Glomerular endothelial cell (primary cell): ENCODE data around the gene ANKFN1. TPM values are rescaled to one million over a fixed set of nuclear protein-coding genes. Genes with fewer than 3 reads are reported as not detected.
"Not testable (repeated sequence)": the region's sequence is repeated elsewhere in the genome, so short reads cannot be mapped to it uniquely, and the experiment has no call there.

ENCODE experiments used
- DNase-seq: peaks from one replicate; pipeline ENCODE4 v3.0.0-alpha.2; 2011; ENCODE audit warnings: low read depth, low spot score; ENCODE audit errors: extremely low read depth
- total RNA-seq: library from RNA; depleted of rRNA; stranded (reverse); fragments of >200 nt; gene quantifications from 2 replicates; pipeline ENCODE4 v1.2.3, GENCODE V29; 2015

ANKFN1 gene
- total RNA-seq, 1 donor from 2014 or later: not detected

DNA sequence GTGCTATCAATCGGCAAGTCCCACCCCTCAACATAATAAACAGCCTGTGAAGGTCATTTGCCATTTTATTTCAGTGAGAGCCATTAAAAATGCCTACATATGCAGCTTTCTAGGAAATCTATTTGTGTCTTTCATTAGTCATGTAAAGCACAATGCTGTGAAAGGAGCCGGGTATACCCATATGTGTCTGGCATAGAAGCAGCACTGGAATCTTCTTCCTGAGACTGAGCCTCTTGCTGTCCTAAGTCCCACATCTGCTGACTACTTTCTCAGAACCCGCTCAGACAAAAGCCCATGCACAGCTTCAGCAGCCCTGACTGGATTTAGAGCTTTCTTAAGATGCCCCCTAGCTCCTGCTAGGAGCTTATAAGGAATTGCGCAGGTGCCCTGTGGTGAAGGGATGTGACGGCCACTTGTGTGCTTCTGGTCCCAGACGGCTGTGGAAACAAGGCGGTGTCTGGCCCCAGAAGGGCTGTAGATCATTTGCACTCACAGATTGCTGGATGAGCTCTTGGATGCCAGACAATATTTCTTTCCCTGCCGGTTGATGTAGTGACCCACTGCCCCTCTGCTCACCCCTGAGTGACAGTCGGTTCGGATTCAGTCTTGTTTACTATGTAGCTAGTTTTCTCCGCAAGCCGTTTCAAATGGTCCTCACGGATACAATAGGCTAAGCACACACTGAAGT lies 172.2 kb downstream of the ANKFN1 start:
- no peak for DNase-seq

DNA sequence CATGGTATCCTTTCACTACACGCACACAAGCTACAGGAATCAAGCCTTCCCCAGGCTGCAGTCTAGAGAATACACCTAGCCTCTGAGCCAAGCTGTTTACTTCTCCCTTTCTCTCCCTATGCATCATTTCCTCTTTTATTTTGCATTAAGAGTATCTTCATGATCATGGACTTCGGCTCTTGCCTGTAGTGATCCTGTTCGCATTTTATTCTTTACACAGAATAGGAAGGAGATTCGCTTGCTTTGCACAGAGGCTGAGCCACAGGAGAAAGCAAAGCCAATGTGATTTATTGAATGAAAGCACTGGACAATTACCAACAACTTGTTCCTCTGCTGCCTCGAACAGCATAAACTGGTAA lies 172.7 kb downstream of the ANKFN1 start:
- DNase-seq: no peak

DNA sequence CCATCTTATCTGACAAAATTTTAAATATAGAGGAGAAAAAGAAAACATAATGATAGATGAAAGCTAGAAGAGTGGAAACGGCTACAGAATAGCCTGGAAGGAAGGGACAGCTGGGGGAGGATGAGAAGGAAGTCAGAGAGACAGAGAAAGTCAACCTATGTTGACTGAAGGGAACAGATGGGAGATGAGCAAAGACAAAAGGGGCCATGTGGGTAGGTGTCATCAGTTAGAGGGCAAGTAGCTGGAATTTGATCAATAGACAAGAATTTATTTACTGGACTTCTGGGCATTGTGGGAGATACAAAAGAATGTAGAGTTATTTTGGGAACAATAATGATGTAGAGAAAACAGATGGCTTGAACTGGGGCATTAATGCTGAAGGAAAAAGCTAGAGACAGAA lies 194.4 kb downstream of the ANKFN1 start:
- DNase-seq: no peak

DNA sequence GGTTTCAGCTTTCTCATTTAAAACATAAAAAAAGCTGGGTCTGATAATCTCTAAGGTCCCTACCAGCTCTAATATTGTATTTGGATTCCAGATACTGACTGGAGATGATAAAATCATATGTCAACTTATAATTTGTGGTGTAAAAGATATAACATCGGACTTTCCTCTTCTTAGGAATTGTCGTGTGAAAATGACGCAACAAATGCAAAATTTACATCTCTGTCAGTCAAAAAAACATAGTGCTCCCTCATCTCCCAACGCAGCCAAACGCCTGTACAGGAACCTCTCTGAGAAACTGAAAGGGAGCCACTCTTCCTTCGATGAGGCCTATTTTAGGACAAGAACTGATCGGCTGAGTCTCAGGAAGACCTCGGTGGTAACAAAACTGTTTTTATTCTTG lies 197.3 kb downstream of the ANKFN1 start:
- DNase-seq: no peak

DNA sequence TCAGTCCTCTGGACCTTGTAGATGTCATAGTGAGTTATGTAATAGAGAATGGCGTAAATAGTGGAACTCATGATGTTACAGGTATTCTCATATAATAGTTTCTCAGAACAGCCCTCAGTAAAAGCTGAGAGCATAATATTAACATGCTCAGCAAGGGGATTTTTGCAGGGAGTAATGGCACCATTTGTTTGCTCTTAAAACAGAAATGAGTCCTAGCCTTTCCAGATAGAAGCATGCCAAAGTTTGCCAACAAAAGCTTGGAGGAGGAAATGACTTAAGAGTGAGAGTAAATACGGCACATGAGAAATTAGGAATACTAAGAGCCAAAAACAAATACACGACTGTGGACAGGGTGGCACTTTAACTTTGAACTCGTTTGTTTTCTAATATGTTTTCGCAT lies 198.4 kb downstream of the ANKFN1 start:
- DNase-seq: no peak

DNA sequence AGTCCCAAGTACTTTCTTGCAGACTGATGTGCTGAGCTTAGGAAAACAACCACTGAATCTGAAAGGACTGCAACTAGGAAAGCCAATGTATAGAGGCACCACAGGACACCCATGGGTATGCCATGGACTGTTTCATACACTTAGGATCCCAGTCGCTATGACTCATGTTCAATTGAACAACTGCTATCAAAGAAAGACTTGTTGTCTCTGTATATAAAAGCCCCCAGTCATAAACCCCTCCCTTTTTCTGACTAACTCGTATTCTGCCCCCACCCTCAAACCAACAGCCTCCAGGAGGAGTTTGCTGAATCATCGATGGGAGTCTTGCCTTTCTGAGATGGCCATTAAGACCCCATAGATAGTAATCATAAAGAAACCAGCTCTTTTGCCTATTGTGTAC lies 205.4 kb downstream of the ANKFN1 start:
- no peak for DNase-seq

DNA sequence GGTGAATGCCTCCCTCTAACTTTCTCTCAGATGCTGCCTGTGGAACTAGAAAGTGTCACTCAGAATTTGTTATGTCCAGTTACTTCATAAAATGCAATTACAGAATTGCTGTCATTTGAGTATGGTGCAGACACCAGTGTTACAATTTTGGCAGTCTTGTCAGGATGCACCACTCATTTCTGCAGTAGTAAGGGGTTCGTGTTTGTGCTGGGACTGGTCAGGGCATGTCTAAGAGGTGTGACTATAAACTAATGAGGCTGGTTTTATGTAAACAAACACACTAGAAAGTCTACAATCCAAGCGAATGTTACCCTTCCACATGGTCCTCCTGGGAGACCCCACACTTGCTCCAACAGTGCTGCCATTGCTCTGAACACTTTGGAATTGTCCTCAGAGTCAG lies 206.2 kb downstream of the ANKFN1 start:
- DNase-seq: no peak

DNA sequence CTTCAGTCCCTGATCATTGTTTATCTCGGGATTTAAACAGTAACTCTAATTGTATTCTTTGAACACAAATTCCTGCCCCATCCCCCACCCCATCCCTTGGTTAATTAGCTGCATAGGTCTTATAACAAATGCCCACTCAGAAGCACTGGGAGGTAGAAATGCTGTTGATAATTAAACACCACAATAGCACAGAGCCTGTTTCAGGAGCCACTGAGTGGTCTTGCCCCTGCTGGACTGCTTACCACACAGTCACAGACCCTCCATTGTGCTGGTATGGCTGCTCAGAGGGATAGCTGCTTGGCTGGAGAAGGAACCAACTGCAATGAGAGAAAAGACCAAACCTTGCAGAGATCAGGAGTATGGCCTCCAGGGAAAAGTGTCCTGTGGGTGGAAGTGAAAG lies 214.1 kb downstream of the ANKFN1 start:
- no peak for DNase-seq

DNA sequence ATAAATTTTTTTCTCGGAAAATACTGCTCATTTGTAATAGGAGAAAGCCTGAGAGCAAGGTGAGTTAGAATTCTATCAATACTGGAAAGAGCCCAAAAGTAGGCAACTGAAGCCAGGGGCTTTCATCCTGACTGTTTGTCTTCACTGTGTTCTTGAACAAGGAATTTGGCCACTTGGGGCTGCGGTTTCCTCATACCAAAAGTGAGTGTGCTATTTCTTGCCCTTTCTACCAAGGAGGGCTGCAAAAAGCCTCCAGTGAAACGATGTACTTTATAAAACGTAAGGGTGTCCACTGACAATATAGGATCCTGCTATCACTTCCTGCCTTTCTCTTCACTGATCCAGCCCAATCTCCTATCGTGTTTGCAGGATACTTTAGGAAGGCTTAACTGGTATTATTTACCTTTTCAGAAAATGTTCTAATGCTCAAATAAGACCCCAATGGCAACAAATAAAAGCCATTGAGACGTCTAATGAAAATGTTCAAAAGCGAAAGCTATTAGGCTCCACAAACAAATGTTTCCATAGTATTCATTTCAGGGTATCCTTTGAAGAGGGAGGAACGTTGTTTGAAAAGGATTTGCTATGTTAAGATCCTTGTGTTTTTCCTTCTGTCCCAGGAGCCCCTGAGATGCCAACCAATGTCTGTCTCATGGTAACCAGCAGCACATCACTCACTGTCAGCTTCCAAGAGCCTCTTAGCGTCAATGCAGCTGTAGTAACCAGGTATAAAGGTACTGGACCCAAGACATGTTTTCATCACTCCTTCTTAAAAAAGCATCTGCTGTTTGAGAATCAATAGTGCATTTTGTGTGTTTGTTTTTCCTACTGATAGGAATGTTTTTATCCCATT lies 220.9 kb downstream of the ANKFN1 start:
- DNase-seq: no peak

DNA sequence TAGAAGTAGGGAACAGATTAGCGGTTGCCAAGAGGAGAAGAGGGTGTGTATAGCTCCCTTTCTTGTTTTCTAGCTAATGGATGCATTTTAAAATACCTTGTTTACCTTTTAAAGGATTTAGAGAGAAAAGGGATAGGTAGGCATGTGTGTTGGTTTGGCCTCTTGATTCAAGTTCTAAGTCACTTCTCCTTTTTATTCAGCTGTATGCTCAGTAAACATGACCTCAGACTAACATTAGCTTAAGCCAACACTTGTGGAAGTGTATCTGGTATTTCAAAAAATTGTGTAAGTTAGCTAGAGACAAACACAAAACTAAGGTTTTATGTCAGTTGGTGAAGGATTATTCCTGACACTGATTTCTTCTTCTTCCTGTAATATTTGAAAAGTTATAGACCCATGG lies 236.1 kb downstream of the ANKFN1 start:
- DNase-seq: no peak

DNA sequence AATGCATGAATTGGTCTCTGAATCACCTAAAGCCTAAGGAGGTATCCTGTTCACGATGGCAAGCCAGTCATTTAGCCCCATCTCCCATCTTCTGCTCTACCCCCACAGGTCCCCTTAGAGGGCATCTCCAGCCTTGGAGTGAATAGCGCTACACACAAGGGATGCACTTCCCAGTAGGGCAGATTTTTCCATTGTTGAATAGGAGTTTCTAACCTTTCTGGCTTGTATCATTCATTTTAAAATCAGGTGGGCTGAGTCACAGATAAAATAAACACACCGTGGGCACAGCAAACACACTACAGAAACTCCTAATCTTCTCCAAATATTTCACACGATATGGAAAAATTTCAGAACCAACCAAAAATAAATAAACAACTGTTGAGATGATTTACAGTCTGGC lies 239.0 kb downstream of the ANKFN1 start:
- DNase-seq: no peak

DNA sequence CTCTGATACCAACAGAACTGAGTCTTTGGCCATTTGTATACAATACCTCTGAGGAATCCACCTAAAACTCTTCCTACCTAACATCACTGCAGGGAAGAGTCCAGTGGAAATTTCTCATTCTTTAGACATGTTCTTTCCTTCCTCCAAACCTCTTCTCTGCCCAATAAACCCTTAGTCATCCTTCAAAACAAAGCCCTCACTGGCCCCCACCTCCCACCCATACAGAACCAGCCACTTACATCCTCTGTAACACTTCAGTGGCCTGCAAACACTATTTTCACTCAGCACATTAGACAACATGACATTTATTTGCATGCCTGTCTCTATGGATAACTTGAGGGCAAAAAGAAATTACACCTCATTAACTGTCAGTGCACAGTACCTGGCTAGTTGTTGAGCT lies 239.9 kb downstream of the ANKFN1 start:
- no peak for DNase-seq

DNA sequence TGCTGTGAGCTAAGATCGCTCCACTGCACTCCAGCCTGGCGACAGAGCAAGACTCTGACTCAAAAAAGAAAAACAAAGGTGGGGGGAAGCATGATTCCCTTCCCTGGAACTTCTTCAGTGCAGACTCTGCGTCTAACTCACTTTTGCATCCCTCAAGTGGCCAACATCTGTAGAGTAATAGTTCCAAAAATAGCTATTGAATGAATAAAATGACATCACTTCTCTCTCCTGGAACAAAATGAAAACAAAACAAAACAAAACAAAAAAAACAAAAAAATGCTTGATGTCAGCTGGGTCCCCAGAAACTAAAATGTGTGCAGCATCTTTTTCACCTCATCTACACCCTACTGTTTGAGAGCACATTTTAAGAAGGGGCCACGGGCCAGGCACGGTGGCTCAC lies 242.5 kb downstream of the ANKFN1 start:
- no peak for DNase-seq

DNA sequence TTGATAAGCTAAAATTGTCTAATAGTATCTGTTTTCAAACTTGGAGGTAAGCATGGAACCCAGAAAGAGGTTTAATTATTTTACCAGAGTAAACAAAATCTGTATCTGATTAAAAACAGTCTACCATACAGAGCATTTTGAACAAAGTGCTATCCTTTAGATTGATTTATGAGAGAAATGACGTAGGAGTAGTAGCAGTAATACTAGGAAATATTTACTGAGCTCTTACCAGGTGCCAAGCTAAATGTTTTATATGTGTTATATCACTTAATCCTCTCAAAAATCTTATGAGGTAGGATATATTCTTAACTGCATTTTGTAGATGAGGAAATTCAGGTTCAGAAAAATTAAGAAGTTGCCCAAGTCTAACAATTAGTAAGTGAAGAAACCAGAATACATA lies 253.8 kb downstream of the ANKFN1 start:
- no peak for DNase-seq

DNA sequence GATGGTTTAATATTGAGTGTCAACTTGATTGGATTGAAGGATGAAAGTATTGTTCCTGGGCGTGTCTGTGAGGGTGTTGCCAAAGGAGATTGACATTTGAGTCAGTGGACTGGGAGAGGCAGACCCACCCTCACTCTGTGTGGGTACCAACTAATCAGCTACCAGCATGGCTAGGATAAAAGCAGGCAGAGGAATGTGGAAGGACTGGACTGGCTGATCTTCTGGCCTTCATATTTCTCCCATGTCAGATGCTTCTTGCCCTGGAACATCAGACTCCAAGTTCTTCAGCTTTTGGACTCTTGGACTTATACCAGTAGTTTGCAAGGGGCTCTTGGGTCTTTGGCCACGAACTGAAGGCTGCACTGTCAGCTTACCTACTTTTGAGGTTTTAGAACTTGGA lies 259.1 kb downstream of the ANKFN1 start:
- not testable (repeated sequence) for DNase-seq

DNA sequence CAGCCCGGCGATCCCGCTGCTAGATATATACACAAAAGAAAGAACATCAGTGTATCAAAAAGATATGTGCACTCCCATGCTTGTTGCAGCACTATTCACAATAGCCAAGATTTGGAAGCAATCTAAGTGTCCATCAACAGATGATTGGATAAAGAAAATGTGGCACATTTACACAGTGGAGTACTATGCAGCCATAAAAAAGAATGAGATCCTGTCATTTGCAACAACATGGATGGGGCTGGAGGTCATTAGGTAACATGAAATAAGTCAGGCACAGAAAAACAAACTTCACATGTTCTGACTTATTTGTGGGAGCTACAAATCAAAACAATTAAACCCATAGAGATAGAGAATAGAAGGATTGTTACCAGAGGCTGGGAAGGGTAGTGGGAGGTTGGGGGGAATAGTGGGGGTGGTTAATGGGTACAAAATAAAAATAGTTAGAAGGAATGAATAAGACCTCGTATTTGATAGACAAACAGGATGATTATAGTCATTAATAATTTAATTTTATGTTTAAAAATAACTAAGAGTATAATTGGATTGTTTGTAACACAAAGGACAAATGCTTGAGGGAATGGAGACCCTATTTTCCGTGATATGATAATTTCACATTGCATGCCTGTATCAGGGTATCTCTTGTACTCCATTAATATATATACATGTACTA lies 263.5 kb downstream of the ANKFN1 start:
- no peak for DNase-seq

DNA sequence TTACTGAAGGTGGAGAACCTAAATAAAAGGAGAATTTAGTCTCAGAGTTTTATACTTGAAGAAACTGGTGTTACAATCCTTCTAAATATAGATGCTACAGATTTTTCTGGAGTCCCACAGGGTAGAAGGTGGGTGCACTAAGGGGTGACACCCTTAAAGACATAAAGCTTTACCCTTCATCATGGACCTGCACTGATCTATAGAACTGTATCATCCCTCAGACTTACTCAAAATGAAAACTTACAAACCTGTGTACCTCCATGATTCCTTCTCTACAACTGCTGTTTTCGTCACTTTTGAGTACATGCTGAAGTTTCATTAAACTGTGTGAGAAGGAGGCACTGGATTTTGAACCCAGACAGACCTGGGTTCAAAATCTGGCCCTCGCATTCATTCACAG lies 270.7 kb downstream of the ANKFN1 start:
- DNase-seq: no peak

DNA sequence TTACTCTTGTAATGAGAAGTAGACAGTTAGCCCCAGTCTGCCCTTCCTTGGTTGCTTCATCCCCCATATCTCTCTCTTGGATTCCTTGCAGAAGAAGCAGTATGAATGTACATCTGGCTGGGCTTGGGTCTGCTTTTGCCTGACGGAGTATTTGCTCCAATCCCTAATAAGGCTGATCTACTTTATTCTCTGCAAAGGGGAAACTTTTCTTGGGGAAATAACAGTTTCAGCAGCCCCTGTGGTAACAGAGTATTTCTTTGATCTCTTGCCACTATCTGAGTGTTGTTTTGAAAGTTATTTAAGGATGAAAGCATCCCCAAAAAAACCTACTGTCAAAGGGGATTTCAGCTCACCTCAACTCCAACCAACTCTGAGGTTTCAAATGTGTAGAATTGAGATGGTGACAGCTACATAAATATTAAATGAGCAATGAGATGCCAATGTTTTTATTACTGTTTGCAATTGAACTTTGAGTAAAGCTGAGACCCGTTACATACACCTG lies 271.3 kb downstream of the ANKFN1 start:
- DNase-seq: no peak

DNA sequence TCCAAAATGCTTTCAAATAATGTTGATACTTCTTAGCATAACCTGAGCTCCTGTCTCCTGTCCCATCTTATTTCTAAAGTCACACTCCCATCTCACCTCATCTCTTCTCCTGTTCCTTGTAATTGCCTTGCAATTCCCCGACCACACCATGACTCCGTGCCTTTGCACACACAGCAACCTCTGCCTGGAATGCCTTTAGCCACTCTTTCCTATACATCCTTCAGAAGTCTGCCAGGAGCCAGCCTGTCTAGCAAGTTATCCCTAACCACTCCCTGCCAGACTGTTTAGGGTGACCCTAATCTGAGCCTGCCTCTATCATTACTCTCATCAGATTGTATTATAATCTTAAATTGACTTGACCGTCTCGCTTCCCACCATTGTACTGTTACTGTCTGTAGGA lies 272.2 kb downstream of the ANKFN1 start:
- no peak for DNase-seq

DNA sequence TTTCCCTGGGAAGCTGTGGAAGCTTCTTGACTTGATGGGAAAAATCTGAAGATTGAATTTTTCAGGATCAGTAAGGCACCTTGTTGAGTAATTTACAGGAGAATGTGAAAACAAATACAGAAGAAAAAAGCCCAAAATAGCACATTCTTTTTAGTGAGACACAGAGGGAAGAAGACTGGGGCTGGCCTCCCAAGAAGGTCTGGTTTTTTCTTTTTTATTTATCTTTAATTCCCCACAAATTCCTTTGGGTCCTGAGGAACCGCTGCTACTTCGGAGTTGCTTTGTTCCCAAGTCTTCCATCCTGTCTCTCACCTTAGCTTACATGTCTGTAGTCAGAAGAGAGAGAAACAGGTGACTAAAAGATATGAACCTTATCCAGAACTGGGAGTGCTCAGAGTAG lies 273.6 kb downstream of the ANKFN1 start:
- no peak for DNase-seq

DNA sequence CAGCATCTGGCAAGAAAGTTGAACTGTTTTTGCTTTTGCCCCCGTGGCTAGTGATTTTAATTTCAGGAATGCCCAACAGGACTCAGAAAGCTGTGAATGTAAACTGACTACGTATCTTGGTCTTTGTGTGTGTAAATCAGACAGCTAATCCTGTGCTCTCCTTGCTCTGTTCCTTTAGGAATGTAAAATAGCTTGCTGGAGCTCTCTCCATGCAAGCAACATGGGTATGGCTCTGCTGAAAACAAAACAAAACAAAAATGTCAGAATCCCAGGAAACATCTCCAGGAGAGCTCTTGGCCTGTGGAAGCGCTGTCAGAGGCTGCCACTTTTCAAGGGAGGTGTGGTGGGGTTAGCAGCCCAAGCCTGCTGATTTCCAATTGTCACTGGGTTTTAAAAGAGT lies 278.5 kb downstream of the ANKFN1 start:
- no peak for DNase-seq

DNA sequence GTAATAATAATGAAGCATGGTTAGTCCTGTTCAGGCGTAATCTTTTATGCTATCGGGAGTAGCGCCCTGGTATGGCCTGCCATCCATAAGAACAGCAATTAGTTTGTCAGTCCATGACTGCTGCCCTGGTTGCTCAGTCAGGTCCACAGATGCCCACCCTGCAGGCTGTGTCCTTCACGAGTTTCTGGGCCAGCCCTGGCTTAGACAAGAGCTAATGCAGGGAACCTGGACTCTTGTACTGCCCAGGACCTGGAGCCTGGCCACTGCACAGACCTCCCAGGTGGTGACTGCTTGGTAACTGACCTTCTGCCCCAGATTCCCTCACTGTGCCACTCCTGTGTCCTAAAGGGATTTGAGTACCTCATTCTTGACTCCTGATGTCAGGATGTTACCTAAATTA lies 279.2 kb downstream of the ANKFN1 start:
- DNase-seq: no peak
